GM12892 (cell line): ENCODE data around the gene DLGAP1.

Source experiments
- POLR2A ChIP-seq: IDR thresholded peaks from 2 replicates; pipeline ENCODE4 v1.6.1; 2011; ENCODE audit warnings: low read depth, low read length, control low read depth
- POLR2AphosphoS5 ChIP-seq: IDR thresholded peaks from 2 replicates; pipeline ENCODE4 v1.6.1; 2011; ENCODE audit warnings: low read depth, low read length, control low read depth
- TAF1 ChIP-seq: IDR thresholded peaks from 2 replicates; pipeline ENCODE4 v1.6.1; 2011; ENCODE audit warnings: low read depth, mild to moderate bottlenecking, control low read depth, low read length, borderline replicate concordance

DNA sequence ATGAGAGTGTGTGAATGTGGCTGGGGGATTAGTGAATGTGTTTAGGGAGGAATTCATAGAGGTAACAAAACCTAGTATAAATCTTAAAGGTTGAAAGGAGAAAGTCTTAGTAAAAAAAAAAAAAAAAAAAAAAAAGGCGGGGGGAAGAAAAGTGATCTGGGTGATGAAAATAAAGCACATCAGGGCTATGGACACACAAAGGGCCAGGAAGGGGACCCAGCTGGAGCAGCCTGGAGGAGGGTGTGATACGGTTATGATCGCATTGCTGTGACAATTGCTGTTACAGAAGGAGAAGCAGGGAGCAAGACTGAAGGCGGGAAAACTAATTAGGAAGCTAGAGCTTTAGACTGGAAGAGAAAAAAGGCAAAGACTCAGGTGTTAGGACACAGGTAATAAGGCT is 85.4 kb downstream of the DLGAP1 start:
- TF ChIP-seq TAF1 (no peak), POLR2A (no peak), POLR2AphosphoS5 (no peak)
